DMS 273 (cell line): ENCODE data around the gene MTX2.
A peak's percentile ranks its signal among the peaks of the same experiment; 100 is the strongest.
"Not testable (repeated sequence)": the region's sequence is repeated elsewhere in the genome, so short reads cannot be mapped to it uniquely, and the experiment has no call there.

Experiments
- DNase-seq: peaks from one replicate; lab custom pipeline; 2025; ENCODE audit not compliant: unreplicated experiment; lab: John Stamatoyannopoulos, UW

The MTX2 gene

DNA sequence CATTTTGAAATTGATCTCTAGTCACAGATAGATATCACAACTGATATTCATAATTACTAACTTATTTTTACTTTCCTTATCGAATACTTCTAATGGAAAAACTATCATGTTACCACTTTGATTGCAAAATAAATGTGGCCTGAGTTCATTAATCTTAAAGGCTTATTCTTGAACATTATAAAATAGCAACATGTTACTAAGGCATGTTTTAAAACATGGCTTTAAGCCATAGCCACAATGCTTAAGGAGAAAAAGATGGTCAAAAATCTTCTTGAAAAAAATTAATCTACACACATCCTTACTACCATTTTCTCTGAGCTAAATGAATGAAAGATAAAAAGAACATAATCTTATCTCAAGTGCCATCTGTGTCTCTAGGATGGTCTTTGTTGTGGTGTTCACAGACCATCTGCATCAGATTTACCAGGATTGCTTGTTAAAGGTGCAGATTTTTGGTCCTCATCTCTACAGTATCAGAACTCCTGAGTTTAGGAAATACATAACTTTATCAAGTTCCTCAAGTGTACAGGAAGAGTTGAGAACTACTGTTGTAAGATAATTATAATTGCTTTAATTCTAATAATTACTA is 15.3 kb downstream of the MTX2 start:
- DNase-seq, result peak; percentile 13

DNA sequence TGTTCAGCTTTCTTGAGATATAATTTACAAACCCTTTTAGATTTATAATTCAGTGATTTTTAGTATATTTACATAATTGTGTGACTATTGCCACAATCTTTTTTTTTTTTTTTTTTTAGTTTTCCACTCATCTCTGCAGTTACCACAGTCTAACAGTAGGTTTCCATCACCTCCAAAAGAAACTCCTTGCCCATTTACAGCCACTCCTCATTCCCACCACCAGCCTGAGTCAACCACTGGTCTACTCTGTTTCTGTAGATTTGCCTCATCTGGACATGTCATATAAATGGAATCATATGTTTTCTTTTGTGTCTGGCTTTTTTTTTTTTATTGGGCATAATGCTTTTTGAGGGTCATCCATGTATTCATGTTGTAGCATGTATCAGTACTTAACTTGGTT is 16.1 kb downstream of the MTX2 start:
- peak; percentile 9 for DNase-seq

DNA sequence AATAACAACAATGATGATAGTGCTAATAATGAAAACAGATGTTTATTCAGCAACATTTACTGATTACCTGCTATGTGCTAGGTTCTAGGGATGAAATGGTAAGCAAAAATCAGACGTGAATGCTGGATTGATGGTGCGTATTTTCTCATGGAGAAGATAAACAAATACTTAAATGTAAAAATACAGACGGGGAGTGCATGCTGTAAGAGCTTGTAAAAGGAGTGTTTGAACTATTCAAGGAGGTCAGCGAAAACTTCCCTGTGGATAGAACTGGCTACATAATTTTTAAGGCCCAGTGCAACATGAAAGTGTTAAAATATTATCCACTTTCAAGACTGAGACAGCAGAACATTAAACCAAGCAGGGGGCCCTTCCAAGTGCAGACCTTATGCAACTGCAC is 22.1 kb downstream of the MTX2 start:
- DNase-seq, result no peak

DNA sequence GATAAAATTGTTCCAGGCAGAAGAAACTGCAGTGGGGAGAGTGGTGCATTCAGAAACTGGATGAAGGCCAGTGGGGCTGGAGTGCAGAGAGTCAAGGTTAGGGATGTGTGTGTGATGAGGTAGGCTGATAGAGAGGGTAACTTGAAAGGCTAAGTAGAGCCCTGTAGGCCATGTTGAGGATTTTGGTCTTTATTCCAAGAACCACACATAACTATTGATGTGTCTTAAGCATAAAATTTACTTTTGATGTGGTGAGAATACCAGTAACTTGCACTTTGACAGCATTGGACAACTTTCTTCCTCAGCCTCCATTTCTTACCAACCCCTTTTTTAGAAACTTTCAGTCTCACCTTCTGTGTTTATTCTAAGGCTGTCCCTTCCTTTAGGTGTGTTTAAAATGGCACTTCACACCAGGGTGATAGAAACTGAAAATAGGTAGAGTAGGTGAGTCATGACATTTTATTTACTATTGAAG is 22.6 kb downstream of the MTX2 start:
- DNase-seq, result peak; percentile 14

DNA sequence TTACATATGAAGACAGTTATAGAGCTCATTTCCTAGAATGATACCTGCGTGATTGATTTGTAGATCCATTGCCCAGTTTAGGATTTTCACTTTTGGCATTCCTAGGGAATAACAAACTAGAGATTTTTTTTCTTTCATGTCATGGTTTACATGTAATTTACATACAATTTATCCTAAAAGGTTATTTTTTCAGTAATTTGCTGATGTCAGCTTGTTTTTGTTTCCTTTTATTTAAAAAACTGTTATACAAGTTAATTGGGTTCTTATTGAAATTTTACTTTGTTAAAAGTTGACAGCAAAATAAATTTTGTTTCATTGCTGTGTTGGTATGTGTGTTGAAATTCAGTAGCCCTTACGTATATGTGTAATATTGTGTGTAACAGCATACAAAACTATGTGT is 23.4 kb downstream of the MTX2 start:
- no peak for DNase-seq

DNA sequence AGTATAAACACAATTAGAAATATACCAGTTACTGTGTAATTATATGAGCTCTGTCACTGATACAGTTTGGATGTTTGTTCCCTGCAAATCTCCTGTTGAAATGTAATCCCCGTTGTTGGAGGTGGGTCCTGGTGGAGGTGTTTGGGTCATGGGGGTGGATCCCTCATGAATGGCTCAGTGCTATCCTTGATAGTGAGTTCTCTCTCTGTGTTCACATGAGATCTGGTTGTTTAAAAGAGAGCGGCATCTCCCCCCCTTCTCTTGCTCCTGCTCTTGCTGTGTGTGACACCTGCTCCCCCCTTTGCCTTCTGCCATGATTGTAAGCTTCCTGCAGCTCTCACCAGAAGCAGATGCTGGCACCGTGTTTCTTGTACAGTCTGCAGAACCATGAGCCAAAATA is 24.1 kb downstream of the MTX2 start:
- DNase-seq, result no peak

DNA sequence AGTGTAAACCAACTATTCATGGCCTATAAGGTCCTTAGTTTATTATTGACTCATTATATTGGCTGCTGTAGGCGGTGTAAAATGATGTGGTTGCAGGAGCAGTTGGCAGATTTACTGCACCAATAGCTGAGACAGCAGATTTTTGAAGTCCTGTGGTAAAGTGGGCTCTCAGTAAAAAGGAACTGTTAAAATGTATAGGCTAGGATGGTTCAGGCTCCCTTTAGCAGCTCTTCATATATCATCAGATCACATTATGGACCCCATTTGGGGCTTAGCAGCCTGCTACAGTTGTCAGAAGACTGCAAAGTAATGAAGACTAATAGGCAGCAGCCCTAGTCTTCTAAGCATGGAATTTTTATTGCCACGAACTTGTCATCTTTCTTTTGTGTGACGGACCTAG is 27.8 kb downstream of the MTX2 start:
- DNase-seq, result no peak

DNA sequence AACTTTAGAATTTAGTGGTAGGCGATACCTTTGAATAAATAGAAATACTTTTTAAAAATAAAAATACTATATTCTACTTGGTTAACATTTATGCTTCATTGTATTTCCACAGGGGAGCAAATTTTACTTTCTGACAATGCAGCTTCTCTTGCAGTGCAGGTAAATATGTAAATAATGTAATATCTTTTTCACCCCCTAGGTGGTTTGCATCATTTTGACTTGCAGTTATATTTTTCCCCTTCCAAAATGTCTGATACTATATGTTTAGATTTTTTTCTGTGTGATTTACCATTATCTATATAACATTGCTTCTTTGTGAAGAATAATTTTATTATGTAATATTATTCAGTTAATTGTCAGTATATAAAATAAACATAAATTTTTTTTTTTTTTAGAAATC is 28.5 kb downstream of the MTX2 start:
- DNase-seq, result no peak

DNA sequence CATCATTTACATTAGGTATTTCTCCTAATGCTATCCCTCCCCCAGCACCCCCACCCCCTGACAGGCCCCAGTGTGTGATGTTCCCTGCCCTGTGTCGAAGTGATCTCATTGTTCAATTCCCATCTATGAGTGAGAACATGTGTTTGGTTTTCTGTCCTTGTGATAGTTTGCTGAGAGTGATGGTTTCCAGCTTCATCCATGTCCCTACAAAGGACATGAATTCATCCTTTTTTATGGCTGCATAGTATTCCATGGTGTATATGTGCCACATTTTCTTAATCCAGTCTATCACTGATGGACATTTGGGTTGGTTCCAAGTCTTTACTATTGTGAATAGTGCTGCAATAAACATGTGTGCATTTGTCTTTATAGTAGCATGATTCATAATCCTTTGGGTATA is 36.8 kb downstream of the MTX2 start:
- DNase-seq, result not testable (repeated sequence)

DNA sequence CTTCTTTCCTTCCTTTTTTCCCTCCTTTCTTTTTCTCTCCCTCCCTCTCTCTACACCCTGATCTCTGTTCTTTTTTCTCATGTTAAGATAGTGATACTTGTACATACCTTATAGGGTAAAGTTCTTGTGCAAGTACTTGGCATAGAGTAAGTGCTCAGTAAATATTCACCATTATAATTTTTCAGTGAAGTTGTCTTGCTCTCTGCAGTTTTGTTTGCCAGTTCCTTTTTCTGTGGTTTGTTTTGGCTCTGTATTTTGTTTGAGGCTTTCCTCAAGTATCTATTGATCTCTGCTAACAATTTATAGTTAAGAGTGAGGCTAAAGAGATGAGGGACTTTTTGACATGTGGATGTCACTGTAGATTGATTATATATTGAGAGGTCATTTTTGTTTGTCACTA is 48.0 kb downstream of the MTX2 start:
- no peak for DNase-seq

DNA sequence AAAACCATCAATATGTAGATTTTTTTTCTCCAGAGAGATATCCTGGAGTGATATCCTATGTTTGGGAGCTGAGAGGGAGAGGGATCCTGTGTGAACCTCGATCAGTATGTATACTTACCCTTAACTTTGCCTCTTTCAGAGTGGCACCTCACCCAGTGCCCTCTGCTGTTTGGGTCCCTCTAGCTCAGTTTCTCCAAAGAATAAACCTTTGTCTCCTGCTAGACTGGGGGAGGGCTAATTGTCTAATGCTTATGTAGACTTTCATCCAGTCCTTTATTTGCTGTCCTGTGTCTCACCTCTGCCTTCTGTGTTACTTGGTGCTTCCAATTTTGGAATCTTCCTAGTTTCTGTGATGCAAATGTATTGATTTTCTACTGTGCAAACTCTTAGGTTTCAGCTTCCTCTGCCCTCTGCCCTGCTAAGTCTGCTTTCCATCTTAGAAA is 48.4 kb downstream of the MTX2 start:
- no peak for DNase-seq

DNA sequence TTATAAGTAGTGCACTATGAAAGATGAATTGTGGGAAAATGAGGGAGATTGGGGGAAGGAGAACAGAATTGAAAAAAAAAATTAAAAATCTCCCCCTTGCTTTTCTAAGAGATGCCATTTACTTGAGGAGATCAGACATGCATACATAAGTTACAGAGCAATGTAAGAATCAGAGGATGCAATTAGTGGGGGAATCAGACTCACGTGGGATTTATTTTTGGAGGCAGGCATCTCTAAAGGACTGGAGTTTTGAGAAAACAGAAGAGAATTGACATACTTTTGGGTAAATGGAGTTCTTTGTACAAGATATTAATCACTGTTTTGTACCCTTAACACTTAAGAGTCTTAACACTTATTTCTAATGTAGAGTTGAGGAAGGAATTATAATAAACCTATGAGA is 52.7 kb downstream of the MTX2 start:
- no peak for DNase-seq

DNA sequence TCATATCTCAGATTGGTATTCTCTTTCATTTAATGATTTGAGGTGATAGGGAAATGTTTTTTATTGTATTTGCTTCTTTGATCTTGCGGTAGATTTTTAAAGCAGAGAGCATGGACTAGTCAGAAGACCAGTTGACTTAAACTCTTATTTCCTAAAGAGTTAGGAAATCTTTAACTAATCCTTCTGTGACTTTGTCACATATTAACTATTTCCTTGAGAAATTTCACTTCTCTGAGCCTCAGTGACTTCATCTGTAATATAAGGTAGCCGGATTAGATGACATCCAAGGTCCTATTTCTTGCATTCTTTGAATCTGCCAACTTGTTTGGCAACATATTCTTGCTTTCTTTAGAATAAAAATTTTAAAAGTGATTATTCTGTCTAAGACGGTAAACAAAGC is 55.6 kb downstream of the MTX2 start:
- DNase-seq, result no peak

DNA sequence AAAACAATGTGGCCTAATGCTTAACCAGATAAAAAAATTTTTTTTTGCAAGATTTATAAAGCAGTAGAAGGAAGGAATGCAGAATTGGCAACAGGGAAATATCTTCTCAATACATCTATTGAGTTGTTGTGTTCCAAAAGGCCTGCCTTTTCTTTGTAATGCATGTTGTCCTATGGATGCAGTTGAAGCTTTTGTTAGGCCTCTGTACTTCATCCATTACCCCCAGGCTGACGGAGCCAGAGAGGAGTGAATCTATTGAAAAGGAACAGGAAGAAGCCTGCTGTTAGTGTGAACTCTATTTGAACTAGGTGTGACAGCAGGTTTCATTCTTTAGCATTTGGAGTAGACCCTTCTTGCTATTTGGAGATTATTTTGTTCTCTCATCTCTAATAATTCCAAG is 56.5 kb downstream of the MTX2 start:
- peak; percentile 3 for DNase-seq

DNA sequence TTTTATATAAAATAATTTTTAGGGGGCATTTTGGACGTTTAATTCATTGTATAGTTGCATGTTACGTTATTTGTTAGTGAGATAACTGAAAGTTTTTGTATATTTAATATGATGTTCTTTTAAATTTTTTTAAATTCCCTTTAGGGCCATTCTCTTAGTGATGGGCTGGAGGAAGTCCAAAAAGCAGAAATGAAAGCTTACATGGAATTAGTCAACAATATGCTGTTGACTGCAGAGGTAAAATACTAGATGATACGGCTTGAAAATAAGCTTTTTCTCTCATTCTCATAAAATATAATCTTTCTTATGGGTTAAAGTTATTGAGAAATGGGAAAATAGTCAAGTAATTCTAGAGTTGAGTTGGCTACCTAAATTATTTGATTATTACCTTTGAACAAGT is 58.9 kb downstream of the MTX2 start:
- no peak for DNase-seq

DNA sequence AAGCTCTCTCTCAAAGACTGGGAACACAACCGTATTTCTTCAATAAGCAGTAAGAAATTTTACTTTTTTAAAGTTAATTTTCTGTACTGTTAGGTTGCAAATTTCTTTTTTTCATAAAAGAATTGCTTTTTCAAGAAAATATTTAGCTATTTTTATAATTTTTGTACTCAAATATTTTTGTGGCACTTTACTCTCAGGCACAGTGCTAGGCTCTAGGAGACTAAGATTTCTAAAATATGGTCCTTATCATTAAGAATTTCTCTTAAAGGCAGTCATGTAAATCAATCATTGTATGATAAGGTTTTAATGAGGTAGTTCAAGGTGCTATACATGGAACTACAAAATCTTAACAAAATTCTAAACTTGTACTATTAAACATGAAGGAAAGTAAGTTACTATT is 61.4 kb downstream of the MTX2 start:
- DNase-seq, result no peak

DNA sequence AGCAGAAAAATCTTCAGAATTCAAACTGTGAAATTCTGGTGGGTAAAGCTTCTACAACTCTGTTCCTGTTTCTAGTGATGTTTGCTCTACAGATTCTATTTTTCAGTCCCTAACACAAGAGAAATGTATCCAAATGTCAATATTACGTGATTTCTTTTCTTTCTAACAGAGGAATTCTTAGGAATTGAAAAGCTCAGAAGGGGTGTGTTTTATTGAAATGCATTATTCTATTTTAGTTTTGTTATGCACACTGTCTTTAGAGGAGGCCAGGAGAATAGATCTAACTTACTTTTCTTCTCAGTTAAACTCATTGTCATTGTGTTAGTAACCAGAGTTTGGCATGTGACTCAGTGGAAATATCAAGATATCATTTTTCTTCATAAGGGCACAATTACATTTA is 62.4 kb downstream of the MTX2 start:
- no peak for DNase-seq

DNA sequence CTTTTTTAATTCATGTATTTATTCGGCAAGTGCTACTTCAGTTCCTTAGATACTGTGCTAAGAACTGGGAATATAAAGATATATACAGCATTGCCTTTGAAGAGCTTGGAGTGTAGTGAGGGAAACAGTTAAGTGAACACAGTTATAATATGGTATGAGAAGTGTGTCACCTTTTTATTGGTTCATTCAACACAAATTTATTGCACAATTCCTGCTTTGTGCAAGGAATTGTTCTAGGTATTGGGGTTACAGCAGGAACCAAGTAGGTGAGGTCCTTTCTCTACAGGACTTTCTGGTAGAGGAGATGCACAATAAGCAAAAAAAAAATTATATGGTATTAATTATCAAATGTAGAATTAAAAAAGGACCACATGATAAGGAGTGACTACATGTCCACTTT is 65.5 kb downstream of the MTX2 start:
- no peak for DNase-seq

DNA sequence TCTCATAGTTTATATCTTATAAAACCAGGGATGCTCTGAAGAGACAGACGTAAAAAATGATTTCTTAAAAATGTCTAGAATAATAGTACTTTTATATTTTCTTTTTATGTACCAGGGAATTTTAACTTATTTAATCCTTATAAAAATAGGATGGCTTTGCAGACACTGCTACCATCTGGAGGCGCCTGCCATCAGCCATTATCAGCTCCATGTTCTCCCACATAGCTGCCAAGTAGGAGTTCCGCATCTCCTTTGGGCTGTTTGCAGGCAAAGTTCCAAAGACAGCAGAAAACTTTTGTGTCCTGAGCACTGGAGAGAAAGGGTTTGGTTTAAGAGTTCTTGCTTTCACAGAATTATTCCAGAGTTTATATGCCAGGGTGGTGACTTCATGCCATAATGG is 69.2 kb downstream of the MTX2 start:
- no peak for DNase-seq

DNA sequence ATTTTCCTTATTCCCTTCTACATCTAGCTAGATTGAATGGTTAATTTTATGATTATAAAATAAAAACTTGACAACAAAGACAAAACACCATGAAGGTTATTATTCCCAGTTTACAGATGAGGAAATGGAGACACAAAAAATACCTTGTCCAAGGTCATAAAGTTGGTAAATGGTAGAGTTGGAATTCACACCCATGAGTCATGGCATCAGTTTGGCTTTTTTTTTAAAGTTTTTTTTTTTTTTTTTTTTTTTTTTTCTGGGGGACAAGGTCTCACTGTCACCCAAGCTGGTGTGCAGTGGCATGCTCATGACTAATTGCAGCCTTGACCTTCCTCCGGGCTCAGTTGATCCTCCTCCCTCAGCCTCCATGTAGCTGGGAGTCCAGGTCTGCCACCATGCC is 70.0 kb downstream of the MTX2 start:
- no peak for DNase-seq

DNA sequence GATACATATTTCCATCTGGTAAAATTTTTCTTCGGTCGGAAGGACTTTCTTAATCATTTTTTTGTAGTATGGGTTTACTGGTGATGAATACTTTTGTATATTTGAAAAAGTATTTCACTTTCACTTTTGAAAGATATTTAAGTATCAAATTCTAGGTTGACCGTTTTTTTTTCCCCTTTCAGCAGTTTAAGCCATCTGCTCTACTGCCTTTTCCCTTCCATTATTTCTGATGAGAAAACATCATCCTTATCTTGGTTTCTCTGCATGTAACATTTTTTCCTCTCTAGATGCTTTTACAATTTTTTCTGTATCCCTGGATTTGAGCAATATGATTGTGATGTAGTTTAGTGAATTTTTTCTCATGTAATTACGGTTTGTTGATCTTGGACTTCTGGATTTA is 87.0 kb downstream of the MTX2 start:
- DNase-seq, result peak; percentile 8

DNA sequence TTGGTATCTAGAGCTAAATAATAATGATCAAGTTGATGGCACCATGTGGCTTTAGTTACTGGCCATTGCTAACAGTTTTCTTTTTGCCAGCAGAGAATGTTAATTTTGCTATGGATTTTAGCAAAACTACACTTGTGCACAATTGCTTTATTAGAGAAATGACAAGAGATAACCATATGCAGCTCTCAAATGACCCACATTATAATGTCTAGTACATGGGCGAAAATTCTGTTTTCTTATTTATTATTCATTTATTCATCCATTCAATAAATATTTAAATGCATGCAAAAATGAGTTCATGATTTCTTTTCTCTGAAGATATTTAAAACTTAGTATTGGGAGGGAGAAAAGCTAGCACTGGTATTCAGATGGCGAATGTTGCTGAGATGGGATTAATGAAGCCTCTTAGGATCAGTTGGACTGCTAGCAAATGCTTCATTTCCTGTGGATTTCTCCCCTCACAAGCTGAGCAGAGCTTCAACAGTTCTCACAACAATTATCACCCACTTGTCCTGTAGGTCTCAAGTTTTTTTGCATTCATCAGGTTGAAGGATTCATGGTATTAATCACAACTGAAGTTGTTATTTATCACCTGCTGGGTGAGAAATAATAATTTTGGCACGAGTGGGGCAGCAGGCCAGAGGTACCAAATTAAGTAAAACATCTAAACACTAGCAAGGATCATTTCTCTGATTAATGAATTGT is 95.2 kb downstream of the MTX2 start:
- DNase-seq, result no peak

DNA sequence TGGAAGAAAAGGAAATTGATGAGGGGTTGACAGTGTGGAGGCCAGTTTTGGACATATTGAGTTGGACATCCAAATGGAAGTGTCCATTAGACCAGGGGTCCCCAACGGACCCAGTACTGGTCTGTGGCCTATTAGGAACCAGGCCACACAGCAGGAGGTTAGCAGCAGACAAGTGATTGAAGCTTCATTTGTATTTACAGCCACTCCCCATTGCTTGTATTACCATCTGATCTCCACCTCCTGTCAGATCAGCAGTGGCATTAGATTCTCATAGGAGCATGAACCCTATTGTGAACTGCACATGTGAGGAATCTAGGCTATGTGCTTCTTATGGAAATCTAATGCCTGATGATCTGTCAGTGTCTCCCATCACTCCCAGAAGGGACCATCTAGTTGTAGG is 99.1 kb downstream of the MTX2 start:
- DNase-seq, result no peak
